ENCODE results near the gene PCDHB2. TPM values are rescaled to one million over a fixed set of nuclear protein-coding genes. Genes with fewer than 3 reads are reported as not detected.

PCDHB2 gene
- total RNA-seq, 1 experiment from 2014 or later, result 26.3 TPM

DNA sequence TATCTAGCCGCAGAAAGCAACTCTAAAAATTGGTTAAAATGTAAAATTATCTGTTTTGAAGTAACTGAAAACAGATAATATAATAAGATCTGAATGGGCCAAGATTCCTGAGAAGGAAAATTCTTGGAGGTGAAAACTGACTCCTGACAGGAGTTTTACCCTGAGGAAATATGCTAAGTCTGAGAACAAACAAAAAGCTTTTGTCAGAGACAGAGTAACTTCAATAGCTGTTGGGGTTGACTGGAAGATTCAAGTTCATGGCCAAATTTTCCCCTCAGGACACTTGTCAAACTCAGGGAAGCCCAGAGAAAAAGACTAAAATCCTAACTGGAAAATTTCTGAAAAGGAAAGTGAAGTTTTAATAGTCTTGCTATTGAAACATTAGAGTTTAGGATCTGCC is 32.9 kb downstream of the PCDHB2 start:
- Histone ChIP-seq H3K4ac (ENCODE audit: low read depth, low read length) (no peak overlapping the region), H4K5ac (ENCODE audit: insufficient read length, low read depth, low read length) (no peak overlapping the region), H2AK5ac (ENCODE audit: insufficient read length, low read length) (no peak overlapping the region), H3K4me1 (ENCODE audit: insufficient read depth, low read length) (no peaks in the 10 kb centered on the region), H2BK12ac (ENCODE audit: insufficient read length, low read depth, low read length) (no peak overlapping the region), H3K4me2 (ENCODE audit: insufficient read depth, insufficient read length, low read length) (no peak overlapping the region), H4K8ac (replicated peaks; ENCODE audit: insufficient read length, low read depth, low read length) (no peak overlapping the region), H2BK120ac (ENCODE audit: low read depth, low read length, poor library complexity, severe bottlenecking) (no peak overlapping the region), H2BK15ac (ENCODE audit: low read depth, low read length) (no peak overlapping the region), H3T11ph (ENCODE audit: low read length) (no peak overlapping the region), H3K9ac (ENCODE audit: extremely low read depth, insufficient read length, low read length) (no peak overlapping the region), H3K9me3 (ENCODE audit: control insufficient read depth, low read depth, low read length) (no peaks in the 10 kb centered on the region), H4K91ac (ENCODE audit: insufficient read length, low read depth, low read length) (no peak overlapping the region), H3K56ac (ENCODE audit: insufficient read length, low read depth, low read length) (no peak overlapping the region), H3K23ac (ENCODE audit: insufficient read length, low read depth, low read length) (no peak overlapping the region), H3K18ac (ENCODE audit: insufficient read length, low read depth, low read length) (no peak overlapping the region), H4K20me1 (ENCODE audit: control insufficient read depth, insufficient read depth, insufficient read length) (no peaks in the 10 kb centered on the region), H3K79me1 (ENCODE audit: insufficient read depth, low read depth, low read length, poor library complexity, severe bottlenecking) (no peaks in the 10 kb centered on the region), H2AFZ (ENCODE audit: low read length) (no peak overlapping the region), H3K79me2 (ENCODE audit: insufficient read depth, low read length) (no peaks in the 10 kb centered on the region), H3K23me2 (ENCODE audit: insufficient read length, low read depth, low read length, poor library complexity, severe bottlenecking) (no peaks in the 10 kb centered on the region), H3K27me3 (ENCODE audit: insufficient read depth, low read length) (no peaks in the 10 kb centered on the region), H3K27ac (ENCODE audit: insufficient read length, low read depth, low read length) (no peak overlapping the region), H2BK20ac (ENCODE audit: low read depth, low read length, poor library complexity, severe bottlenecking) (no peak overlapping the region), H3K14ac (ENCODE audit: insufficient read depth, low read length) (no peak overlapping the region), H2BK5ac (ENCODE audit: insufficient read length, low read length) (no peak overlapping the region)
- Mint-ChIP-seq H3K27ac (no peak overlapping the region), H3K4me3 (no peak overlapping the region), H3K27me3 (ENCODE audit: low read depth) (no peaks in the 10 kb centered on the region), H3K4me1 (peaks cover 9 to 10% of the 10 kb centered on the region in 2 experiments), H3K36me3 (ENCODE audit: insufficient read depth in 1 of 3, low read depth in 3 of 3) (peaks cover 8 to 15% (median 12%) of the 10 kb centered on the region in 3 experiments), H3K9me3 (peaks cover 15 to 17% of the 10 kb centered on the region in 2 experiments)
- TF ChIP-seq CTCF (conservative IDR thresholded peaks at IDR 0.05), result no peak
- DNase-seq, result no peak
- no CpG with 5 or more reads among the region's 1 CpG for WGBS (ENCODE audit: extremely low coverage, insufficient read length, low lambda C conversion rate)

Measured in H9 (cell line).